ENCODE data around the gene SPSB4. TPM values are rescaled to one million over a fixed set of nuclear protein-coding genes. Genes with fewer than 3 reads are reported as not detected.

The SPSB4 gene
- total RNA-seq, 2 donors from 2014 or later, result 7.5 to 8.2 TPM

DNA sequence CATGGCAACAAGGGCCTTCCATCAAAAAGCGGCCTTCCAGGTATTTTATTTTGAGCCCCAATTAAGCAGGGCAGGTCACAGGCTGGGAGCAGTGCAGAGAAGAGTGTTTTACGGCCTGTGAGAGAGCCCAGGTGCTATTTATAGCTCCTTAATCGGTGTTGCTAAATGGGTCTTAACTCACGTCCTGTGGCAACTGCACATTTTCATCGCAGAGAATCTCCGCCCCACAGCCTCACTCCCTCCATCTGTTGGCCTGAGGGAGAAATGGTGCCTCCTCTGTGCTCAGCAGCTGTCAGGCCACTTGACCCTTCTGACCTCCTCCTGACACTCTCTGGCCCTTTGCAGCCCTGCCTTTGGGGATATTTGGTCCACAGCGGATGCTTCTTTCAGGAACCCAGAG, 58.6 kb downstream of the SPSB4 start:
- no peaks in the 10 kb centered on the region for H3K9me3 Mint-ChIP-seq
- peak; percentile 24 for DNase-seq
- H3K36me3 ChIP-seq (ENCODE audit: control insufficient read depth, insufficient read depth, low read length), result no peaks in the 10 kb centered on the region

DNA sequence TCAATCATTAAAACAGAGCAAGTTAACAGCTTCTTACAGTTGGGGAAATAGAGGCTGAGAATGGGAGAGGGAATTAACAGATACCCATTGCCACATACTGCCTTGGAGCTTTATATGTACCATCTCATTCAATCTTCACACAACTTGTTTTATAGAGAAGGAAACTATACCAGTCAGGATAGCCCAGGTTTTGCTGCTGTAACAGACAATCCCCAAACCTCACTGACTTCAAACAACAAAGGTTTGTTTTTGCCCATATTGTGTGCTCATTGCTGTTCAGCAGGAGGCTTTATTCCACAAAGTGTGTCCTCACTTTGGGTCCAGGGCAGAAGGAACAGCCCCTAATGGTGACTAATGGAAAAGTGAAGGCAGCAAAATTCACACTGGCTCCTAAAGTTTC, 59.2 kb downstream of the SPSB4 start:
- Mint-ChIP-seq H3K4me1 (peaks cover 1% of the 10 kb centered on the region), H3K27me3 (ENCODE audit: insufficient read depth) (no peaks in the 10 kb centered on the region), H3K4me3 (no peak overlapping the region), H3K36me3 (ENCODE audit: low read depth) (peaks cover 2% of the 10 kb centered on the region), H3K9me3 (no peaks in the 10 kb centered on the region), H3K27ac (no peak overlapping the region)
- no peak overlapping the region for H3K9ac ChIP-seq (ENCODE audit: extremely low read depth, low read length, poor library complexity, severe bottlenecking)
- H3K9me3 ChIP-seq (ENCODE audit: control insufficient read depth, low read length), result peaks cover 13% of the 10 kb centered on the region
- no peaks in the 10 kb centered on the region for H3K4me1 ChIP-seq (ENCODE audit: control insufficient read depth, insufficient read depth, low read length)
- no peak overlapping the region for H3K27ac ChIP-seq (ENCODE audit: low read depth, low read length)
- no peak for DNase-seq
- H3K27me3 ChIP-seq (ENCODE audit: control insufficient read depth, insufficient read depth, low read length, poor library complexity, severe bottlenecking), result no peaks in the 10 kb centered on the region
- no peak overlapping the region for H3K4me3 ChIP-seq (ENCODE audit: low read length)
- no peaks in the 10 kb centered on the region for H3K36me3 ChIP-seq (ENCODE audit: control insufficient read depth, insufficient read depth, low read length)
- TF ChIP-seq, protein P1, sequence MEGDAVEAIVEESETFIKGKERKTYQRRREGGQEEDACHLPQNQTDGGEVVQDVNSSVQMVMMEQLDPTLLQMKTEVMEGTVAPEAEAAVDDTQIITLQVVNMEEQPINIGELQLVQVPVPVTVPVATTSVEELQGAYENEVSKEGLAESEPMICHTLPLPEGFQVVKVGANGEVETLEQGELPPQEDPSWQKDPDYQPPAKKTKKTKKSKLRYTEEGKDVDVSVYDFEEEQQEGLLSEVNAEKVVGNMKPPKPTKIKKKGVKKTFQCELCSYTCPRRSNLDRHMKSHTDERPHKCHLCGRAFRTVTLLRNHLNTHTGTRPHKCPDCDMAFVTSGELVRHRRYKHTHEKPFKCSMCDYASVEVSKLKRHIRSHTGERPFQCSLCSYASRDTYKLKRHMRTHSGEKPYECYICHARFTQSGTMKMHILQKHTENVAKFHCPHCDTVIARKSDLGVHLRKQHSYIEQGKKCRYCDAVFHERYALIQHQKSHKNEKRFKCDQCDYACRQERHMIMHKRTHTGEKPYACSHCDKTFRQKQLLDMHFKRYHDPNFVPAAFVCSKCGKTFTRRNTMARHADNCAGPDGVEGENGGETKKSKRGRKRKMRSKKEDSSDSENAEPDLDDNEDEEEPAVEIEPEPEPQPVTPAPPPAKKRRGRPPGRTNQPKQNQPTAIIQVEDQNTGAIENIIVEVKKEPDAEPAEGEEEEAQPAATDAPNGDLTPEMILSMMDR (conservative IDR thresholded peaks at IDR 0.05), result no peak

More for the DNA sequence above, 58.6 kb downstream of the SPSB4 start:
- H3K27ac ChIP-seq (ENCODE audit: low read depth, low read length), result peak overlapping the region; percentile 49
- Mint-ChIP-seq H3K27ac (no peak overlapping the region), H3K4me1 (peaks cover 1% of the 10 kb centered on the region), H3K4me3 (no peak overlapping the region), H3K36me3 (ENCODE audit: low read depth) (peaks cover 2% of the 10 kb centered on the region), H3K27me3 (ENCODE audit: insufficient read depth) (no peaks in the 10 kb centered on the region)
- 77 to 89% methylated on average over 4 to 7 of the region's 7 CpGs for WGBS, 2 experiments (ENCODE audit: insufficient coverage in 1 of 2, insufficient read length in 1 of 2)
- TF ChIP-seq, protein P1 (conservative IDR thresholded peaks at IDR 0.05), result no peak
- H3K4me1 ChIP-seq (ENCODE audit: control insufficient read depth, insufficient read depth, low read length), result no peaks in the 10 kb centered on the region
- peaks cover 13% of the 10 kb centered on the region for H3K9me3 ChIP-seq (ENCODE audit: control insufficient read depth, low read length)
- H3K27me3 ChIP-seq (ENCODE audit: control insufficient read depth, insufficient read depth, low read length, poor library complexity, severe bottlenecking), result no peaks in the 10 kb centered on the region
- no peak overlapping the region for H3K9ac ChIP-seq (ENCODE audit: extremely low read depth, low read length, poor library complexity, severe bottlenecking)
- no peak overlapping the region for H3K4me3 ChIP-seq (ENCODE audit: low read length)

DNA sequence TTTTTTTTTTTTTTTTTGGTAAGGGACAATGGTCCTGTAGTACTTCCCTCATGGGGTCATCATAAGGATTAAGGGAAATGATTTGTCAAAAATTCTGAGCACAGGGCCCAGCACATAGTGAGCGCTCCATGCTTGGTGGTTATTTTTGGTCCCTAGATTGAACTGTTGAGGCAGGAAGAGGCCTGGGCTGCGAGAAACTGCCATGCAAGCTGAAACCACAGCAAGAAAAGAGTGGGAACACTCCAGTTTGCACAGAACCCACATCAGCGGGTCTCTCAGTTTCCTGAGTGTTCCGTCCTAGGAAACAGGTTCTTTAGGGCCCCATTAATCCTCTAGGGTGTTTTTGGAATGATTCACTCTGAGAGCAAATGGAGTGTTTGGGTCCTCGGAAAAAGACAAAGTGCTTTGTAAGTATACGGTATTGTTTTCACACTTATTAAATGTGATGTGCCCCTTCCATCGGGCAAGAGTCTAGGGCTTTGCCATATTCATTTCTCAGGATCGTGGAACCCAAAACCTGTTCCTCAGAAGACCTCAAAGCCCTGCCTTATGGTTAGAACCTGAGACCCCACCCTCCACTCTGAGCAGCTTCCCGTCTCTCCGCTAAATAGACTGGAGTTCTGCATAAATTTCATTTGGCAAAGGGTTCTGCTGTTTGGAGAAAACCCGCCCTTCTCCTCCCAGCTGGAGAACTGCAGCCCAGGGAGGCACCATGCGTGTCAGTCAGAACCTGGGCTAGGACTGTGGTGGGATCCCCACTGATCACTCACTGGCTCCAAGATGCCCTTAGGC, 60.4 kb downstream of the SPSB4 start:
- no peak for DNase-seq
- Mint-ChIP-seq H3K4me1 (no peaks in the 10 kb centered on the region), H3K4me3 (no peak overlapping the region), H3K27ac (no peak overlapping the region), H3K36me3 (ENCODE audit: low read depth) (peaks cover 2% of the 10 kb centered on the region), H3K9me3 (no peaks in the 10 kb centered on the region), H3K27me3 (ENCODE audit: insufficient read depth) (no peaks in the 10 kb centered on the region)
- no peaks in the 10 kb centered on the region for H3K4me1 ChIP-seq (ENCODE audit: control insufficient read depth, insufficient read depth, low read length)
- 93 to 97% methylated on average over 8 to 12 of the region's 12 CpGs for WGBS, 2 experiments (ENCODE audit: insufficient coverage in 1 of 2, insufficient read length in 1 of 2)
- H3K36me3 ChIP-seq (ENCODE audit: control insufficient read depth, insufficient read depth, low read length), result no peaks in the 10 kb centered on the region
- TF ChIP-seq, protein P1 (conservative IDR thresholded peaks at IDR 0.05), result no peak
- peaks cover 13% of the 10 kb centered on the region for H3K9me3 ChIP-seq (ENCODE audit: control insufficient read depth, low read length)
- H3K9ac ChIP-seq (ENCODE audit: extremely low read depth, low read length, poor library complexity, severe bottlenecking), result no peak overlapping the region
- H3K4me3 ChIP-seq (ENCODE audit: low read length), result no peak overlapping the region
- no peak overlapping the region for H3K27ac ChIP-seq (ENCODE audit: low read depth, low read length)
- H3K27me3 ChIP-seq (ENCODE audit: control insufficient read depth, insufficient read depth, low read length, poor library complexity, severe bottlenecking), result no peaks in the 10 kb centered on the region
